Neural progenitor cell (in vitro differentiated cells): ENCODE data around the gene CNTROB. TPM values are rescaled to one million over a fixed set of nuclear protein-coding genes. Genes with fewer than 3 reads are reported as not detected.
A peak's percentile ranks its signal among the peaks of the same experiment; 100 is the strongest.

Experiments used
- DNase-seq: peaks from one replicate; pipeline ENCODE4 v3.0.0-alpha.2; 2016; ENCODE audit warnings: low spot score
- H2AFZ ChIP-seq: fragments of 200-600 bp; sonication (generic); replicated peaks from 2 replicates; pipeline ENCODE4 v1.6.1; 2016; ENCODE audit warnings: antibody characterized with exemption
- H3F3A ChIP-seq: fragments of 200-600 bp; sonication (generic); 2 replicates; pipeline ENCODE4 v1.6.1; 2016; ENCODE audit warnings: antibody characterized with exemption, low read depth
- H3K27ac ChIP-seq: fragments of 200-600 bp; sonication (generic); 2 replicates; pipeline ENCODE4 v1.5.1; 2016; ENCODE audit warnings: mild to moderate bottlenecking
- H3K27me3 ChIP-seq: fragments of 200-600 bp; sonication (generic); 2 replicates; pipeline ENCODE4 v1.6.1; 2016; ENCODE audit warnings: mild to moderate bottlenecking, moderate library complexity
- H3K36me3 ChIP-seq: fragments of 200-600 bp; sonication (generic); 2 replicates; pipeline ENCODE4 v1.5.1; 2016
- H3K4me1 ChIP-seq: fragments of 200-600 bp; sonication (generic); 2 replicates; pipeline ENCODE4 v1.6.1; 2016; ENCODE audit warnings: mixed run types
- H3K4me2 ChIP-seq: fragments of 200-600 bp; sonication (generic); 2 replicates; pipeline ENCODE4 v1.6.1; 2016
- H3K4me3 ChIP-seq: fragments of 200-600 bp; sonication (generic); 2 replicates; pipeline ENCODE4 v1.5.1; 2016
- H3K79me2 ChIP-seq: fragments of 200-600 bp; sonication (generic); 2 replicates; pipeline ENCODE4 v1.6.1; 2016; ENCODE audit warnings: low read depth
- H3K9ac ChIP-seq: fragments of 200-600 bp; sonication (generic); 2 replicates; pipeline ENCODE4 v1.6.1; 2016
- H3K9me3 ChIP-seq: fragments of 200-600 bp; sonication (generic); 2 replicates; pipeline ENCODE4 v1.5.1; 2016; ENCODE audit warnings: low read depth
- H4K20me1 ChIP-seq: fragments of 200-600 bp; sonication (generic); 2 replicates; pipeline ENCODE4 v1.6.1; 2016; ENCODE audit warnings: low read depth
- H3K27ac Mint-ChIP-seq: 3 replicates; pipeline ENCODE4 v1.8.0; 2021; ENCODE audit warnings: mixed read lengths
- H3K27me3 Mint-ChIP-seq: 2 replicates; pipeline ENCODE4 v1.8.0; 2022; ENCODE audit warnings: low read depth, mild to moderate bottlenecking, inconsistent platforms, moderate library complexity, mixed read lengths; ENCODE audit not compliant: insufficient read depth
- H3K36me3 Mint-ChIP-seq: 3 replicates; pipeline ENCODE4 v1.8.0; 2021; ENCODE audit warnings: mixed read lengths
- H3K4me1 Mint-ChIP-seq: 3 replicates; pipeline ENCODE4 v1.8.0; 2021; ENCODE audit warnings: mixed read lengths
- H3K4me3 Mint-ChIP-seq: 3 replicates; pipeline ENCODE4 v1.8.0; 2021; ENCODE audit warnings: mild to moderate bottlenecking, moderate library complexity, mixed read lengths
- H3K9me3 Mint-ChIP-seq: 3 replicates; pipeline ENCODE4 v1.8.0; 2020; ENCODE audit warnings: mixed read lengths
- EZH2 ChIP-seq: fragments of 200-600 bp; sonication (generic); IDR thresholded peaks from 2 replicates; pipeline ENCODE4 v1.6.1; 2017; ENCODE audit warnings: antibody characterized with exemption, mild to moderate bottlenecking, moderate library complexity
- EZH2phosphoT487 ChIP-seq: fragments of 200-600 bp; sonication (generic); IDR thresholded peaks from 2 replicates; pipeline ENCODE4 v1.6.1; 2017; ENCODE audit warnings: antibody characterized with exemption
- total RNA-seq: library from RNA; depleted of rRNA; stranded (reverse); fragments of >200 nt; gene quantifications from 2 replicates; pipeline ENCODE4 v1.2.3, GENCODE V29; 2015; ENCODE audit warnings: low replicate concordance
- TF ChIP-seq, protein P1 (sequence below): fragments of 200-600 bp; sonication (generic); IDR thresholded peaks from 2 replicates; pipeline ENCODE4 v1.5.1; 2017; ENCODE audit warnings: antibody characterized with exemption, mild to moderate bottlenecking

CNTROB gene
- total RNA-seq, 1 donor from 2014 or later: 21.2 TPM

DNA sequence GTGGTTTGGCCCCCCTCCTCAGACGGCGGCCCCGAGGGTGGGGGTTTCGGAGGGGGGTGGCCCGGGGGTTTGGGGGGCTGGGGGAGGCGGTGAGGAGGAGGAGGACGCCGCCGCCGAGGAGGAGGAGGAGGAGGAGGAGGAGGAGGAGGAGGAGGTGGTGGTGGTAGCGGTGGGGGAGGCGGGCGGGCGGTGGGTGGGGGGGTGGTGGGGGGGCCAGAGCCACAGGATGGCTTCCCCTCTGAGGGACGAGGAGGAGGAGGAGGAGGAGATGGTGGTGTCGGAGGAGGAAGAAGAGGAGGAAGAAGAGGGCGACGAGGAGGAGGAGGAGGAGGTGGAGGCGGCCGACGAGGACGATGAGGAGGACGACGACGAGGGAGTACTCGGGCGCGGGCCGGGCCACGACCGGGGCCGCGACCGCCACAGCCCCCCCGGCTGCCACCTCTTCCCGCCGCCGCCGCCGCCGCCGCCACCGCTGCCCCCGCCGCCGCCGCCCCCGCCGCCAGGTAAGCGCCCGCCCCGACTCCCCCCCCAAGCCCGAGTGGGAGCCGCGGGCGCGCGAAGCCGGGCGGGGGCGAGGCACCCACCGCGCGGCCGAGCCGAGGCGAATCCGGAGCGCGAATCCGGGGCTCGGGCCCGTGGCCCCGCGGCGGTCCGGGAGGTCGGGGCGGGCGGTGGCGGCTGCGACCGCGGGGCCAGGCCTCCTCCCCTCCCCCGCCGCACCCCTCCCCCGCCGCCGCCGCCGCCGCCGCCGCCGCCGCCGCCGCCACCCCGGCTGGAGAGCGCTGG is 47.2 kb upstream of the CNTROB start:
- peaks cover 6% of the 10 kb centered on the region for H3K27me3 Mint-ChIP-seq
- H2AFZ ChIP-seq: no peak overlapping the region
- H3K36me3 Mint-ChIP-seq: no peaks in the 10 kb centered on the region
- peaks cover 12% of the 10 kb centered on the region for H3K27me3 ChIP-seq
- no peak overlapping the region for H3K27ac ChIP-seq
- peak; percentile 48 for DNase-seq
- H3K9me3 ChIP-seq: no peaks in the 10 kb centered on the region
- H3K4me3 Mint-ChIP-seq: peak overlapping the region; percentile 83
- H3K36me3 ChIP-seq: no peaks in the 10 kb centered on the region
- H3K27ac Mint-ChIP-seq: no peak overlapping the region
- TF ChIP-seq EZH2 (no peak), EZH2phosphoT487 (no peak)
- TF ChIP-seq, protein P1, sequence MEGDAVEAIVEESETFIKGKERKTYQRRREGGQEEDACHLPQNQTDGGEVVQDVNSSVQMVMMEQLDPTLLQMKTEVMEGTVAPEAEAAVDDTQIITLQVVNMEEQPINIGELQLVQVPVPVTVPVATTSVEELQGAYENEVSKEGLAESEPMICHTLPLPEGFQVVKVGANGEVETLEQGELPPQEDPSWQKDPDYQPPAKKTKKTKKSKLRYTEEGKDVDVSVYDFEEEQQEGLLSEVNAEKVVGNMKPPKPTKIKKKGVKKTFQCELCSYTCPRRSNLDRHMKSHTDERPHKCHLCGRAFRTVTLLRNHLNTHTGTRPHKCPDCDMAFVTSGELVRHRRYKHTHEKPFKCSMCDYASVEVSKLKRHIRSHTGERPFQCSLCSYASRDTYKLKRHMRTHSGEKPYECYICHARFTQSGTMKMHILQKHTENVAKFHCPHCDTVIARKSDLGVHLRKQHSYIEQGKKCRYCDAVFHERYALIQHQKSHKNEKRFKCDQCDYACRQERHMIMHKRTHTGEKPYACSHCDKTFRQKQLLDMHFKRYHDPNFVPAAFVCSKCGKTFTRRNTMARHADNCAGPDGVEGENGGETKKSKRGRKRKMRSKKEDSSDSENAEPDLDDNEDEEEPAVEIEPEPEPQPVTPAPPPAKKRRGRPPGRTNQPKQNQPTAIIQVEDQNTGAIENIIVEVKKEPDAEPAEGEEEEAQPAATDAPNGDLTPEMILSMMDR: no peak
- peak overlapping the region; percentile 88 for H3K4me3 ChIP-seq
- peaks cover 2% of the 10 kb centered on the region for H3K4me1 Mint-ChIP-seq
- H3K9me3 Mint-ChIP-seq: no peaks in the 10 kb centered on the region
- peaks cover 48% of the 10 kb centered on the region for H3K4me1 ChIP-seq
- H3K4me2 ChIP-seq: peak overlapping the region; percentile 95
- H4K20me1 ChIP-seq: peaks cover 8% of the 10 kb centered on the region
- peaks cover 59% of the 10 kb centered on the region for H3F3A ChIP-seq
- H3K9ac ChIP-seq: no peak overlapping the region
- H3K79me2 ChIP-seq: no peaks in the 10 kb centered on the region

GRCh38 chr17:7885367-7886226 is 46.4 kb upstream of the CNTROB start:
- Histone ChIP-seq H3K27ac (no peak overlapping the region), H4K20me1 (peaks cover 12% of the 10 kb centered on the region), H3K79me2 (no peaks in the 10 kb centered on the region), H3K27me3 (peaks cover 12% of the 10 kb centered on the region), H3K4me3 (peak overlapping the region; percentile 88), H3F3A (peaks cover 61% of the 10 kb centered on the region), H3K9me3 (no peaks in the 10 kb centered on the region), H3K9ac (no peak overlapping the region), H3K4me2 (peak overlapping the region; percentile 95), H3K36me3 (no peaks in the 10 kb centered on the region), H2AFZ (peak overlapping the region; percentile 83), H3K4me1 (peaks cover 52% of the 10 kb centered on the region)
- TF ChIP-seq, protein P1: peak; percentile 5
- TF ChIP-seq EZH2 (no peak), EZH2phosphoT487 (no peak)
- peak; percentile 84 for DNase-seq
- Mint-ChIP-seq H3K9me3 (no peaks in the 10 kb centered on the region), H3K36me3 (peaks cover 4% of the 10 kb centered on the region), H3K27me3 (peaks cover 6% of the 10 kb centered on the region), H3K4me3 (peak overlapping the region; percentile 63), H3K27ac (no peak overlapping the region), H3K4me1 (peaks cover 2% of the 10 kb centered on the region)

GRCh38 chr17:7886227-7887037 is 45.6 kb upstream of the CNTROB start:
- Mint-ChIP-seq H3K9me3 (no peaks in the 10 kb centered on the region), H3K4me3 (no peak overlapping the region), H3K36me3 (peaks cover 5% of the 10 kb centered on the region), H3K4me1 (peaks cover 2% of the 10 kb centered on the region), H3K27me3 (peaks cover 6% of the 10 kb centered on the region), H3K27ac (no peak overlapping the region)
- Histone ChIP-seq H3K27ac (no peak overlapping the region), H3K4me1 (peaks cover 52% of the 10 kb centered on the region), H3K79me2 (no peaks in the 10 kb centered on the region), H4K20me1 (peaks cover 12% of the 10 kb centered on the region), H3K9me3 (no peaks in the 10 kb centered on the region), H3K9ac (no peak overlapping the region), H3K36me3 (no peaks in the 10 kb centered on the region), H3K4me3 (peak overlapping the region; percentile 88), H3K27me3 (peaks cover 12% of the 10 kb centered on the region), H3F3A (peaks cover 61% of the 10 kb centered on the region), H2AFZ (no peak overlapping the region), H3K4me2 (peak overlapping the region; percentile 95)
- TF ChIP-seq EZH2: no peak
- TF ChIP-seq, protein P1: peak; percentile 6
- TF ChIP-seq EZH2phosphoT487: no peak
- peak; percentile 59 for DNase-seq
